H1 (cell line): ENCODE results near the gene PAXX. TPM values are rescaled to one million over a fixed set of nuclear protein-coding genes. Genes with fewer than 3 reads are reported as not detected.
"Not testable (repeated sequence)": the region's sequence is repeated elsewhere in the genome, so short reads cannot be mapped to it uniquely, and the experiment has no call there.

Experiments
- CTCF ChIA-PET: fragments of 300-600 bp; sonication (Branson Sonifier 250); formaldehyde crosslinking; loops from one replicate; lab custom pipeline; 2021; ENCODE audit not compliant: partially characterized antibody; lab: Charles Lee
- POLR2A ChIA-PET: fragments of 300-600 bp; sonication (Branson Sonifier 250); formaldehyde crosslinking; loops from one replicate; lab custom pipeline; 2021; ENCODE audit warnings: inconsistent platforms; ENCODE audit not compliant: partially characterized antibody; lab: Charles Lee
- DNase-seq, 2 experiments: peaks; one replicate each; pipeline versions ENCODE4 v3.0.0 to v3.0.0-alpha.2; 2010 to 2022; ENCODE audit warnings: low spot score in 2 of 2, low read depth in 1 of 2, mixed read lengths in 1 of 2
- FAIRE-seq: peaks from 2 replicates; lab custom pipeline; 2011; peaks lifted over from hg19 to GRCh38; lab: Jason Lieb, UNC
- H2AFZ ChIP-seq: 2 replicates; pipeline ENCODE4 v1.8.1; 2012; ENCODE audit warnings: low read length, inconsistent platforms
- H2AK5ac ChIP-seq: 2 replicates; pipeline ENCODE4 v1.6.1; 2013; ENCODE audit warnings: low read depth, low read length
- H2BK120ac ChIP-seq: replicated peaks from 2 replicates; pipeline ENCODE3; 2013; ENCODE audit warnings: low read depth, low read length, inconsistent platforms
- H2BK12ac ChIP-seq: 2 replicates; pipeline ENCODE4 v1.6.1; 2013; ENCODE audit warnings: low read depth, low read length
- H2BK15ac ChIP-seq: 2 replicates; pipeline ENCODE4 v1.6.1; 2013; ENCODE audit warnings: low read length
- H2BK20ac ChIP-seq: 2 replicates; pipeline ENCODE4 v1.6.1; 2013; ENCODE audit warnings: low read length
- H2BK5ac ChIP-seq: 2 replicates; pipeline ENCODE4 v1.6.1; 2013; ENCODE audit warnings: low read depth, low read length
- H3K14ac ChIP-seq: 2 replicates; pipeline ENCODE4 v1.6.1; 2013; ENCODE audit warnings: inconsistent platforms; ENCODE audit not compliant: insufficient read length
- H3K18ac ChIP-seq: 2 replicates; pipeline ENCODE4 v1.6.1; 2013; ENCODE audit warnings: low read length; ENCODE audit errors: extremely low read depth
- H3K23ac ChIP-seq: 2 replicates; pipeline ENCODE4 v1.6.1; 2013; ENCODE audit warnings: inconsistent platforms; ENCODE audit not compliant: insufficient read length
- H3K23me2 ChIP-seq: 2 replicates; pipeline ENCODE4 v1.6.1; 2013; ENCODE audit warnings: low read depth, low read length
- H3K27ac ChIP-seq: 2 replicates; pipeline ENCODE4 v1.6.1; 2011; ENCODE audit warnings: low read depth, low read length, inconsistent platforms
- H3K27me3 ChIP-seq, 4 experiments: replicated peaks in 1 of 4; 1 replicate in 1 of 4; 2 replicates in 3 of 4; pipeline versions ENCODE4 v1.6.1 to v1.8.1; 2011 to 2013; ENCODE audit warnings: low read length in 3 of 4, mild to moderate bottlenecking in 3 of 4, inconsistent platforms in 2 of 4, mixed read lengths in 2 of 4, moderate library complexity in 1 of 4; ENCODE audit not compliant: control insufficient read depth in 3 of 4, insufficient read depth in 3 of 4; ENCODE audit errors: extremely low read depth in 1 of 4
- H3K36me3 ChIP-seq, 4 experiments: 2 replicates each; pipeline versions ENCODE4 v1.6.1 to v1.8.1; 2011 to 2013; ENCODE audit warnings: mild to moderate bottlenecking in 4 of 4, low read length in 3 of 4, moderate library complexity in 2 of 4, control low read depth in 1 of 4, inconsistent platforms in 1 of 4; ENCODE audit not compliant: insufficient read depth in 4 of 4, control insufficient read depth in 2 of 4
- H3K4ac ChIP-seq: replicated peaks from 2 replicates; pipeline ENCODE3; 2013; ENCODE audit warnings: low read length, low read depth, mixed read lengths, inconsistent platforms; ENCODE audit not compliant: insufficient read length
- H3K4me1 ChIP-seq, 4 experiments: replicated peaks in 1 of 4; 1 replicate in 1 of 4; 2 replicates in 3 of 4; pipeline versions ENCODE4 v1.6.1 to v1.8.1; 2011 to 2013; ENCODE audit warnings: low read length in 3 of 4, inconsistent platforms in 2 of 4, mixed read lengths in 1 of 4; ENCODE audit not compliant: insufficient read depth in 4 of 4, control insufficient read depth in 3 of 4
- H3K4me2 ChIP-seq, 2 experiments: 2 replicates each; pipeline versions ENCODE4 v1.6.1 to v1.8.1; 2011 to 2013; ENCODE audit warnings: low read depth in 2 of 2, low read length in 2 of 2, control low read depth in 1 of 2, inconsistent platforms in 1 of 2, mild to moderate bottlenecking in 1 of 2; ENCODE audit not compliant: insufficient read depth in 1 of 2
- H3K4me3 ChIP-seq, 4 experiments: fragments of 200-600, 300-600 bp in 1 of 4; sonication (generic), shearing (Covaris generic), sonication (Bioruptor Twin) in 1 of 4; 2 replicates each; pipeline versions ENCODE4 v1.5.1 to v1.8.1; 2011 to 2016; ENCODE audit warnings: low read length in 4 of 4, low read depth in 3 of 4, control low read depth in 2 of 4, inconsistent platforms in 2 of 4, mild to moderate bottlenecking in 2 of 4, mixed read lengths in 1 of 4, moderate library complexity in 1 of 4; ENCODE audit not compliant: insufficient read depth in 2 of 4; ENCODE audit errors: extremely low read depth in 1 of 4
- H3K56ac ChIP-seq: replicated peaks from 2 replicates; pipeline ENCODE3; 2013; ENCODE audit warnings: low read depth, mild to moderate bottlenecking, mixed read lengths, low read length, inconsistent platforms; ENCODE audit not compliant: insufficient read length
- H3K79me1 ChIP-seq: 2 replicates; pipeline ENCODE4 v1.6.1; 2013; ENCODE audit warnings: low read depth, low read length, control low read depth
- H3K79me2 ChIP-seq, 2 experiments: 2 replicates each; pipeline versions ENCODE4 v1.6.1 to v1.8.1; 2012 to 2013; ENCODE audit warnings: low read length in 2 of 2, mild to moderate bottlenecking in 2 of 2, inconsistent platforms in 1 of 2; ENCODE audit not compliant: insufficient read depth in 2 of 2, control insufficient read depth in 1 of 2
- H3K9ac ChIP-seq, 4 experiments: replicated peaks in 1 of 4; 1 replicate in 1 of 4; 2 replicates in 3 of 4; pipeline versions ENCODE4 v1.6.1 to v1.8.1; 2011 to 2013; ENCODE audit warnings: low read depth in 3 of 4, low read length in 3 of 4, control low read depth in 2 of 4, mild to moderate bottlenecking in 2 of 4, moderate library complexity in 2 of 4, inconsistent platforms in 1 of 4; ENCODE audit errors: extremely low read depth in 1 of 4
- H3K9me3 ChIP-seq, 2 experiments: 2 replicates each; pipeline versions ENCODE4 v1.6.1 to v1.8.1; 2012 to 2013; ENCODE audit warnings: mild to moderate bottlenecking in 2 of 2, moderate library complexity in 2 of 2, control low read depth in 1 of 2, inconsistent platforms in 1 of 2, low read depth in 1 of 2, low read length in 1 of 2, mixed read lengths in 1 of 2; ENCODE audit not compliant: insufficient read depth in 2 of 2
- H4K20me1 ChIP-seq, 2 experiments: replicated peaks in 1 of 2; 2 replicates each; pipeline versions ENCODE3 to v1.8.1; 2011 to 2013; ENCODE audit warnings: inconsistent platforms in 2 of 2, low read length in 2 of 2, mild to moderate bottlenecking in 1 of 2; ENCODE audit not compliant: insufficient read depth in 2 of 2, control insufficient read depth in 1 of 2
- H4K5ac ChIP-seq: 2 replicates; pipeline ENCODE4 v1.6.1; 2013; ENCODE audit warnings: low read length, low read depth, mixed read lengths, inconsistent platforms; ENCODE audit not compliant: insufficient read length
- H4K8ac ChIP-seq: 2 replicates; pipeline ENCODE4 v1.8.0; 2013; ENCODE audit warnings: mild to moderate bottlenecking, moderate library complexity, low read length, inconsistent platforms; ENCODE audit not compliant: insufficient read depth; ENCODE audit errors: extremely low read depth
- H4K91ac ChIP-seq: replicated peaks from 2 replicates; pipeline ENCODE3; 2013; ENCODE audit warnings: low read length, mixed read lengths, inconsistent platforms; ENCODE audit not compliant: insufficient read length
- WGBS, 2 experiments: shearing (Covaris generic) in 1 of 2; methylation state at CpG; one replicate each; pipeline versions ENCODE4 v1.1.6 to v1.1.7; 2013 to 2015; ENCODE audit warnings: low lambda C conversion rate in 2 of 2, mixed read lengths in 2 of 2, inconsistent platforms in 1 of 2, low coverage in 1 of 2, missing lambda C conversion rate in 1 of 2; ENCODE audit not compliant: insufficient replicate concordance in 2 of 2, insufficient coverage in 1 of 2, insufficient read length in 1 of 2; ENCODE audit errors: extremely low coverage in 1 of 2, missing lambda C conversion rate in 1 of 2; 5-methylcytosine and 5-hydroxymethylcytosine counted together
- polyA plus RNA-seq, 7 experiments: library from polyadenylated mRNA; depleted of rRNA in 3 of 7; stranded (reverse) in 5 of 7; unstranded in 2 of 7; fragments of >200 nt in 5 of 7; fragments of 200-250 nt in 2 of 7; gene quantifications; 1 replicate in 5 of 7; 2 replicates in 1 of 7; 4 replicates in 1 of 7; pipeline versions ENCODE4 v1.2.1 to v1.2.3, GENCODE V29; 2011 to 2013; ENCODE audit warnings: missing spikeins in 2 of 7, mixed read lengths in 2 of 7
- total RNA-seq: library from RNA; stranded (reverse); fragmentation: NEBNext Ultra II Directional; extraction: Animal tissue kit (Norgen Biotek cat#: 25700); gene quantifications from 2 replicates; pipeline ENCODE4 v1.2.1, GENCODE V29; 2021

Gene PAXX
- total and polyA plus RNA-seq, 2 of the 8 experiments (the other 6 are each of a cell fraction or from before 2014, with no cell fraction given) = 43.4 to 45.9 TPM

- H3K23ac ChIP-seq, H2AK5ac ChIP-seq, H2BK15ac ChIP-seq, H3K79me1 ChIP-seq, H2BK20ac ChIP-seq, H4K20me1 ChIP-seq, DNase-seq, H3K9ac ChIP-seq, H3K56ac ChIP-seq, H2BK5ac ChIP-seq, POLR2A ChIA-PET, H3K9me3 ChIP-seq, H3K4me1 ChIP-seq, H3K79me2 ChIP-seq, H3K4me3 ChIP-seq, H3K27ac ChIP-seq, H2AFZ ChIP-seq, H3K18ac ChIP-seq, H3K4me2 ChIP-seq, H3K14ac ChIP-seq, H3K4ac ChIP-seq, H2BK120ac ChIP-seq, H4K8ac ChIP-seq, H3K36me3 ChIP-seq, H4K5ac ChIP-seq, H3K23me2 ChIP-seq, H2BK12ac ChIP-seq, H3K27me3 ChIP-seq, H4K91ac ChIP-seq, FAIRE-seq: not testable (repeated sequence)
- CTCF ChIA-PET = interaction anchor here (0.7 to 4.2 kb wide), 7 partner anchors 8 to 262 kb away, joined by 3 to 65 read pairs (median 21); partner anchors contain the start of genes LCN12, PTGDS and SAPCD2
- 95% methylated on average over 5 of the region's 5 CpGs; no CpG with 5 or more reads in 1 of the 2 experiments for WGBS, 2 experiments
Measured at GRCh38 chr9:137033481-137033880, 41.3 kb downstream of the PAXX start.
